ENCODE measurements around the gene GRM7. TPM values are rescaled to one million over a fixed set of nuclear protein-coding genes. Genes with fewer than 3 reads are reported as not detected.

The GRM7 gene
- total and polyA plus RNA-seq, 2 of the 4 experiments (the other 2 are of a cell fraction), result not detected

- Histone ChIP-seq H3K4me2 (ENCODE audit: low read depth, low read length) (no peak overlapping the region), H3K4me1 (ENCODE audit: control insufficient read depth, insufficient read depth, low read length) (no peaks in the 10 kb centered on the region), H3K14ac (replicated peaks; ENCODE audit: low read depth, low read length) (no peak overlapping the region), H3K27me3 (ENCODE audit: control insufficient read depth, insufficient read depth, low read length) (no peaks in the 10 kb centered on the region), H2BK5ac (ENCODE audit: low read depth, low read length, poor library complexity, severe bottlenecking) (no peak overlapping the region), H4K5ac (ENCODE audit: low read depth, low read length) (no peak overlapping the region), H3K9ac (ENCODE audit: low read depth, low read length) (no peak overlapping the region), H3K23ac (ENCODE audit: low read depth, low read length) (no peak overlapping the region), H4K20me1 (ENCODE audit: insufficient read depth, low read length) (no peaks in the 10 kb centered on the region), H2AFZ (replicated peaks; ENCODE audit: low read length, poor library complexity) (no peak overlapping the region), H2BK15ac (ENCODE audit: low read depth, low read length) (no peak overlapping the region), H2BK20ac (ENCODE audit: low read depth, low read length) (no peak overlapping the region), H4K91ac (ENCODE audit: insufficient read depth, low read depth, low read length) (no peak overlapping the region), H3K4ac (ENCODE audit: low read depth, low read length) (no peak overlapping the region), H4K8ac (ENCODE audit: low read depth in 2 of 2, low read length in 2 of 2) (no peak overlapping the region), H3K9me1 (ENCODE audit: insufficient read depth, low read length) (no peaks in the 10 kb centered on the region), H2AK9ac (replicated peaks; ENCODE audit: low read depth, low read length, poor library complexity) (no peak overlapping the region), H2BK120ac (ENCODE audit: low read depth, low read length) (no peak overlapping the region), H3K36me3 (ENCODE audit: control insufficient read depth, insufficient read depth, low read length) (no peaks in the 10 kb centered on the region), H3K9me3 (ENCODE audit: control insufficient read depth, insufficient read depth, low read length) (peaks cover 8% of the 10 kb centered on the region), H3K27ac (ENCODE audit: insufficient read depth, low read length) (no peak overlapping the region), H3K18ac (ENCODE audit: low read depth, low read length) (no peak overlapping the region), H3K4me3 (ENCODE audit: insufficient read depth, low read depth, low read length) (no peak overlapping the region), H3K79me1 (ENCODE audit: low read depth in 1 of 2, low read length in 2 of 2) (no peaks in the 10 kb centered on the region), H2AK5ac (ENCODE audit: low read depth, low read length) (no peak overlapping the region), H3K56ac (ENCODE audit: extremely low read depth, insufficient read depth, low read length) (no peak overlapping the region)
- CTCF ChIA-PET, result no interaction called here
- POLR2A ChIA-PET (ENCODE audit: unreplicated experiment), result no interaction called here
- ATAC-seq (ENCODE audit: low read depth), result no peak
- no peak for DNase-seq
- in situ Hi-C loops (cut with MboI; ENCODE audit: low sequenced_read_pairs), result no loop called here
- no TSS peak for BruUV-seq (replicated peaks)
- intact Hi-C loops (cut with micrococcal nuclease), result no loop called here
- TF ChIP-seq RCOR1 (IDR thresholded peaks at IDR 0.05; ENCODE audit: insufficient replicate concordance, low read length) (no peak), MAFK (IDR thresholded peaks at IDR 0.05; ENCODE audit: low read depth, low read length) (no peak), SMC3 (IDR thresholded peaks at IDR 0.05; ENCODE audit: low read depth, low read length) (no peak), RFX5 (IDR thresholded peaks at IDR 0.05; ENCODE audit: low read depth, low read length) (no peak), ELK1 (IDR thresholded peaks at IDR 0.05; ENCODE audit: borderline replicate concordance, low read depth, low read length) (no peak), CEBPB (IDR thresholded peaks at IDR 0.05; ENCODE audit: low read depth, low read length) (no peak), RAD21 (IDR thresholded peaks at IDR 0.05; ENCODE audit: low read length) (no peak), POLR2A (IDR thresholded peaks at IDR 0.05; ENCODE audit: low read depth, low read length) (no peak), USF2 (IDR thresholded peaks at IDR 0.05; ENCODE audit: low read depth, low read length) (no peak), FOS (IDR thresholded peaks at IDR 0.05; ENCODE audit: low read depth, low read length) (no peak), MXI1 (IDR thresholded peaks at IDR 0.05; ENCODE audit: borderline replicate concordance, low read depth, low read length) (no peak), NFE2L2 (IDR thresholded peaks at IDR 0.05; ENCODE audit: low read depth, low read length) (no peak), MAZ (IDR thresholded peaks at IDR 0.05; ENCODE audit: borderline replicate concordance, low read depth, low read length) (no peak)
- WGBS, 2 experiments (ENCODE audit: extremely low coverage in 2 of 2, insufficient read length in 1 of 2), result no CpG with 5 or more reads among the region's 7 CpGs
- dilution Hi-C loops (cut with HindIII; ENCODE audit: low sequenced_read_pairs, unreplicated experiment), result no loop called here
Observed at GRCh38 chr3:7621046-7621630, 760.2 kb downstream of the GRM7 start.

All from IMR-90 (cell line).